Urinary bladder (tissue), 4 donors: ENCODE measurements around the gene VCL. TPM values are rescaled to one million over a fixed set of nuclear protein-coding genes. Genes with fewer than 3 reads are reported as not detected.

Experiments used
- DNase-seq: peaks from one replicate; pipeline ENCODE4 v3.0.0-alpha.2; 2015; ENCODE audit errors: extremely low spot score
- H3K27ac ChIP-seq: one replicate; pipeline ENCODE4 v1.5.1; 2013; ENCODE audit warnings: low read depth, mild to moderate bottlenecking, moderate library complexity
- H3K36me3 ChIP-seq: one replicate; pipeline ENCODE4 v1.6.1; 2013; ENCODE audit warnings: mild to moderate bottlenecking, moderate library complexity; ENCODE audit not compliant: insufficient read depth
- H3K4me1 ChIP-seq: one replicate; pipeline ENCODE4 v1.6.1; 2013; ENCODE audit warnings: mild to moderate bottlenecking, moderate library complexity; ENCODE audit not compliant: insufficient read depth
- H3K4me3 ChIP-seq: one replicate; pipeline ENCODE4 v1.5.1; 2013; ENCODE audit warnings: low read depth, low read length
- WGBS: extraction: QIAGEN DNeasy Blood & Tissue Kit; methylation state at CpG from one replicate; pipeline ENCODE4 v1.1.7; 2013; 5-methylcytosine and 5-hydroxymethylcytosine counted together
- polyA plus RNA-seq: library from polyadenylated mRNA; stranded (reverse); fragments of 200-250 nt; gene quantifications from one replicate; pipeline ENCODE4 v1.2.3, GENCODE V29; 2013
- total RNA-seq: library from RNA; depleted of rRNA; stranded (reverse); fragments of >200 nt; gene quantifications from one replicate; pipeline ENCODE4 v1.2.3, GENCODE V29; 2014
- donor health status: healthy with polysubstance abuse.
- donor health status: healthy.

The VCL gene
- total and polyA plus RNA-seq, 2 donors = 226 to 277 TPM

- DNase-seq = no peak
- Histone ChIP-seq H3K4me3 (no peak overlapping the region), H3K4me1 (no peaks in the 10 kb centered on the region), H3K36me3 (peaks cover 1% of the 10 kb centered on the region), H3K27ac (peak overlapping the region; percentile 28)
- WGBS = 38% methylated on average over 3 of the region's 3 CpGs
Measured at GRCh38 chr10:74088722-74089121, 90.8 kb downstream of the VCL start.

GRCh38 chr10:74092372-74092771, 94.5 kb downstream of the VCL start:
- Histone ChIP-seq H3K27ac (no peak overlapping the region), H3K36me3 (peaks cover 12% of the 10 kb centered on the region), H3K4me1 (no peaks in the 10 kb centered on the region), H3K4me3 (no peak overlapping the region)
- DNase-seq = no peak
- WGBS = 71% methylated on average over 3 of the region's 3 CpGs

- Histone ChIP-seq H3K36me3 (peaks cover 15% of the 10 kb centered on the region), H3K4me3 (no peak overlapping the region), H3K27ac (no peak overlapping the region), H3K4me1 (no peaks in the 10 kb centered on the region)
- no peak for DNase-seq
- WGBS = 94% methylated on average over 4 of the region's 4 CpGs
Measured at GRCh38 chr10:74093530-74094164, 95.7 kb downstream of the VCL start.

GRCh38 chr10:74094231-74094630, 96.3 kb downstream of the VCL start:
- DNase-seq = no peak
- peaks cover 17% of the 10 kb centered on the region for H3K36me3 ChIP-seq

GRCh38 chr10:74096777-74097176, 98.9 kb downstream of the VCL start:
- no peak overlapping the region for H3K4me3 ChIP-seq
- no peak overlapping the region for H3K27ac ChIP-seq
- DNase-seq = no peak
- peaks cover 2% of the 10 kb centered on the region for H3K4me1 ChIP-seq
- WGBS = 92% methylated on average over 2 of the region's 2 CpGs
- H3K36me3 ChIP-seq = peaks cover 19% of the 10 kb centered on the region

More at GRCh38 chr10:74094231-74094630, 96.3 kb downstream of the VCL start:
- Histone ChIP-seq H3K27ac (no peak overlapping the region), H3K4me1 (no peaks in the 10 kb centered on the region), H3K4me3 (no peak overlapping the region)
- 84% methylated on average over 7 of the region's 7 CpGs for WGBS

- 87% methylated on average over 9 of the region's 9 CpGs for WGBS
- Histone ChIP-seq H3K36me3 (peaks cover 19% of the 10 kb centered on the region), H3K4me3 (no peak overlapping the region), H3K27ac (no peak overlapping the region), H3K4me1 (peaks cover 2% of the 10 kb centered on the region)
- DNase-seq = no peak
Measured at GRCh38 chr10:74097776-74098175, 99.9 kb downstream of the VCL start.

- Histone ChIP-seq H3K4me3 (no peak overlapping the region), H3K36me3 (peaks cover 18% of the 10 kb centered on the region), H3K4me1 (peaks cover 2% of the 10 kb centered on the region), H3K27ac (no peak overlapping the region)
- DNase-seq = no peak
- WGBS = 90% methylated on average over 3 of the region's 3 CpGs
Measured at GRCh38 chr10:74099420-74099819, 101.5 kb downstream of the VCL start.

GRCh38 chr10:74099836-74100235, 101.9 kb downstream of the VCL start:
- H3K4me1 ChIP-seq = peaks cover 2% of the 10 kb centered on the region
- WGBS = 81% methylated on average over 3 of the region's 3 CpGs
- no peak overlapping the region for H3K27ac ChIP-seq
- peaks cover 15% of the 10 kb centered on the region for H3K36me3 ChIP-seq
- DNase-seq = no peak
- H3K4me3 ChIP-seq = no peak overlapping the region

- Histone ChIP-seq H3K4me1 (peaks cover 2% of the 10 kb centered on the region), H3K4me3 (no peak overlapping the region), H3K36me3 (peaks cover 11% of the 10 kb centered on the region), H3K27ac (no peak overlapping the region)
- 87% methylated on average over 11 of the region's 11 CpGs for WGBS
- DNase-seq = no peak
Measured at GRCh38 chr10:74103560-74104258, 105.8 kb downstream of the VCL start.

GRCh38 chr10:74104480-74104879, 106.6 kb downstream of the VCL start:
- no peak overlapping the region for H3K27ac ChIP-seq
- H3K4me3 ChIP-seq = no peak overlapping the region
- DNase-seq = no peak
- peaks cover 12% of the 10 kb centered on the region for H3K36me3 ChIP-seq
- WGBS = 83% methylated on average over 5 of the region's 5 CpGs
- H3K4me1 ChIP-seq = peaks cover under 1% of the 10 kb centered on the region

- H3K27ac ChIP-seq = no peak overlapping the region
- H3K36me3 ChIP-seq = peaks cover 12% of the 10 kb centered on the region
- H3K4me1 ChIP-seq = no peaks in the 10 kb centered on the region
- DNase-seq = no peak
- no peak overlapping the region for H3K4me3 ChIP-seq
- 88% methylated on average over 8 of the region's 8 CpGs for WGBS
Measured at GRCh38 chr10:74104996-74105395, 107.1 kb downstream of the VCL start.

- no peak for DNase-seq
- WGBS = 73% methylated on average over 4 of the region's 4 CpGs
- Histone ChIP-seq H3K36me3 (peaks cover 13% of the 10 kb centered on the region), H3K4me1 (no peaks in the 10 kb centered on the region), H3K27ac (no peak overlapping the region), H3K4me3 (no peak overlapping the region)
Measured at GRCh38 chr10:74107391-74107790, 109.5 kb downstream of the VCL start.

- Histone ChIP-seq H3K4me1 (no peaks in the 10 kb centered on the region), H3K36me3 (peaks cover 13% of the 10 kb centered on the region), H3K4me3 (no peak overlapping the region), H3K27ac (no peak overlapping the region)
- DNase-seq = no peak
Measured at GRCh38 chr10:74109452-74109851, 111.5 kb downstream of the VCL start.

- H3K27ac ChIP-seq = no peak overlapping the region
- DNase-seq = no peak
- no peaks in the 10 kb centered on the region for H3K4me1 ChIP-seq
- H3K4me3 ChIP-seq = no peak overlapping the region
- WGBS = 73% methylated on average over 1 of the region's 1 CpG
- peaks cover 15% of the 10 kb centered on the region for H3K36me3 ChIP-seq
Measured at GRCh38 chr10:74110120-74110519, 112.2 kb downstream of the VCL start.
